IMR-90 (cell line): ENCODE data around the gene ZNF23. TPM values are rescaled to one million over a fixed set of nuclear protein-coding genes. Genes with fewer than 3 reads are reported as not detected.

Experiments
- ATAC-seq: fragments of 200-7000 bp; cut with Tn5 transposase; 2 replicates; pipeline ENCODE4 v1.9.1; 2020; ENCODE audit warnings: low read depth, mild to moderate bottlenecking, moderate library complexity
- BruUV-seq: library from RNA; stranded (reverse); fragments of 400-500 nt; replicated peaks from 2 replicates; lab custom pipeline; 2021; lab: Mats Ljungman, UMichigan
- CTCF ChIA-PET: fragments of 300-600 bp; formaldehyde crosslinking; extraction: SDS; loops from one replicate; lab custom pipeline; 2021; ENCODE audit warnings: antibody characterized with exemption; lab: Yijun Ruan, JAX
- POLR2A ChIA-PET: fragments of 300-600 bp; sonication (Branson Sonifier 250); formaldehyde crosslinking; loops from one replicate; lab custom pipeline; 2022; ENCODE audit warnings: antibody characterized with exemption; ENCODE audit not compliant: unreplicated experiment; lab: Charles Lee
- DNase-seq: peaks from one replicate; pipeline ENCODE4 v3.0.0; 2013
- H2AFZ ChIP-seq: replicated peaks from 2 replicates; pipeline ENCODE3; 2013; ENCODE audit warnings: low read length, mild to moderate bottlenecking; ENCODE audit not compliant: poor library complexity
- H2AK5ac ChIP-seq: 2 replicates; pipeline ENCODE4 v1.6.1; 2013; ENCODE audit warnings: low read depth, low read length, inconsistent platforms
- H2AK9ac ChIP-seq: replicated peaks from 2 replicates; pipeline ENCODE3; 2013; ENCODE audit warnings: mild to moderate bottlenecking, low read depth, low read length, moderate library complexity; ENCODE audit not compliant: poor library complexity
- H2BK120ac ChIP-seq: 2 replicates; pipeline ENCODE4 v1.6.1; 2013; ENCODE audit warnings: low read depth, low read length, inconsistent platforms
- H2BK15ac ChIP-seq: 3 replicates; pipeline ENCODE4 v1.6.1; 2013; ENCODE audit warnings: low read depth, low read length, inconsistent platforms
- H2BK20ac ChIP-seq: 2 replicates; pipeline ENCODE4 v1.6.1; 2013; ENCODE audit warnings: low read depth, mild to moderate bottlenecking, inconsistent platforms, low read length, moderate library complexity
- H2BK5ac ChIP-seq: 2 replicates; pipeline ENCODE4 v1.6.1; 2013; ENCODE audit warnings: mild to moderate bottlenecking, low read depth, low read length, inconsistent platforms; ENCODE audit not compliant: poor library complexity, severe bottlenecking
- H3K14ac ChIP-seq: replicated peaks from 2 replicates; pipeline ENCODE4 v1.6.1; 2013; ENCODE audit warnings: low read depth, low read length, inconsistent platforms
- H3K18ac ChIP-seq: 2 replicates; pipeline ENCODE4 v1.6.1; 2013; ENCODE audit warnings: low read depth, low read length, control low read depth
- H3K23ac ChIP-seq: 2 replicates; pipeline ENCODE4 v1.6.1; 2013; ENCODE audit warnings: low read depth, low read length, inconsistent platforms
- H3K27ac ChIP-seq: 2 replicates; pipeline ENCODE4 v1.5.1; 2013; ENCODE audit warnings: mild to moderate bottlenecking, control low read depth, low read length; ENCODE audit not compliant: insufficient read depth
- H3K27me3 ChIP-seq: 2 replicates; pipeline ENCODE4 v1.6.1; 2013; ENCODE audit warnings: low read length; ENCODE audit not compliant: control insufficient read depth, insufficient read depth
- H3K36me3 ChIP-seq: 2 replicates; pipeline ENCODE4 v1.6.1; 2013; ENCODE audit warnings: low read length, mixed read lengths; ENCODE audit not compliant: control insufficient read depth, insufficient read depth
- H3K4ac ChIP-seq: 2 replicates; pipeline ENCODE4 v1.6.1; 2013; ENCODE audit warnings: low read depth, low read length, inconsistent platforms
- H3K4me1 ChIP-seq: 2 replicates; pipeline ENCODE4 v1.6.1; 2013; ENCODE audit warnings: low read length, mixed read lengths; ENCODE audit not compliant: control insufficient read depth, insufficient read depth
- H3K4me2 ChIP-seq: 2 replicates; pipeline ENCODE4 v1.6.1; 2013; ENCODE audit warnings: low read depth, mild to moderate bottlenecking, control low read depth, low read length, moderate library complexity
- H3K4me3 ChIP-seq: 2 replicates; pipeline ENCODE4 v1.5.1; 2013; ENCODE audit warnings: low read depth, mild to moderate bottlenecking, control low read depth, low read length, moderate library complexity; ENCODE audit not compliant: insufficient read depth
- H3K56ac ChIP-seq: 2 replicates; pipeline ENCODE4 v1.6.1; 2013; ENCODE audit warnings: low read length, inconsistent platforms; ENCODE audit not compliant: insufficient read depth; ENCODE audit errors: extremely low read depth
- H3K79me1 ChIP-seq, 2 experiments: 2 replicates each; pipeline ENCODE4 v1.6.1; 2013; ENCODE audit warnings: low read length in 2 of 2, inconsistent platforms in 1 of 2, low read depth in 1 of 2
- H3K9ac ChIP-seq: 2 replicates; pipeline ENCODE4 v1.6.1; 2013; ENCODE audit warnings: low read depth, low read length, control low read depth
- H3K9me1 ChIP-seq: 2 replicates; pipeline ENCODE4 v1.6.1; 2013; ENCODE audit warnings: low read length, inconsistent platforms; ENCODE audit not compliant: insufficient read depth
- H3K9me3 ChIP-seq: 2 replicates; pipeline ENCODE4 v1.6.1; 2013; ENCODE audit warnings: low read length; ENCODE audit not compliant: control insufficient read depth, insufficient read depth
- H4K20me1 ChIP-seq: 2 replicates; pipeline ENCODE4 v1.6.1; 2013; ENCODE audit warnings: low read length, inconsistent platforms; ENCODE audit not compliant: insufficient read depth
- H4K5ac ChIP-seq: 2 replicates; pipeline ENCODE4 v1.6.1; 2013; ENCODE audit warnings: mild to moderate bottlenecking, low read depth, low read length, control low read depth
- H4K8ac ChIP-seq, 2 experiments: 2 replicates each; pipeline ENCODE4 v1.6.1; 2013; ENCODE audit warnings: low read depth in 2 of 2, low read length in 2 of 2, control low read depth in 1 of 2, inconsistent platforms in 1 of 2
- H4K91ac ChIP-seq: 2 replicates; pipeline ENCODE4 v1.6.1; 2013; ENCODE audit warnings: low read depth, low read length, inconsistent platforms; ENCODE audit not compliant: insufficient read depth
- BHLHE40 ChIP-seq: fragments of 150-350 bp; IDR thresholded peaks from 2 replicates; pipeline ENCODE4 v1.6.1; 2016; ENCODE audit warnings: mild to moderate bottlenecking, low read depth, low read length
- CTCF ChIP-seq: conservative IDR thresholded peaks from 2 replicates; pipeline ENCODE4 v1.5.1; 2012; ENCODE audit warnings: mild to moderate bottlenecking, low read depth, low read length, improper control_type of control experiment
- ELK1 ChIP-seq: fragments of 150-350 bp; IDR thresholded peaks from 2 replicates; pipeline ENCODE4 v1.6.1; 2016; ENCODE audit warnings: low read depth, mild to moderate bottlenecking, low read length, moderate library complexity, borderline replicate concordance
- MAFK ChIP-seq: IDR thresholded peaks from 2 replicates; pipeline ENCODE4 v1.6.1; 2012; ENCODE audit warnings: low read depth, low read length, improper control_type of control experiment
- NFE2L2 ChIP-seq: fragments of 150-350 bp; IDR thresholded peaks from 2 replicates; pipeline ENCODE4 v1.6.1; 2016; ENCODE audit warnings: low read depth, mild to moderate bottlenecking, low read length
- RCOR1 ChIP-seq: IDR thresholded peaks from 2 replicates; pipeline ENCODE4 v1.6.1; 2012; ENCODE audit warnings: mild to moderate bottlenecking, low read length, improper control_type of control experiment; ENCODE audit not compliant: insufficient replicate concordance
- SMC3 ChIP-seq: fragments of 150-350 bp; IDR thresholded peaks from 2 replicates; pipeline ENCODE4 v1.6.1; 2016; ENCODE audit warnings: low read depth, mild to moderate bottlenecking, antibody characterized with exemption, low read length, moderate library complexity
- USF2 ChIP-seq: fragments of 150-350 bp; IDR thresholded peaks from 2 replicates; pipeline ENCODE4 v1.6.1; 2017; ENCODE audit warnings: mild to moderate bottlenecking, antibody characterized with exemption, low read length, low read depth
- WGBS, 2 experiments: methylation state at CpG; one replicate each; pipeline versions ENCODE4 v1.1.5 to v1.1.7; 2013; ENCODE audit warnings: missing lambda C conversion rate in 2 of 2; ENCODE audit not compliant: insufficient read length in 1 of 2; ENCODE audit errors: extremely low coverage in 2 of 2; 5-methylcytosine and 5-hydroxymethylcytosine counted together
- dilution Hi-C: fragments of 300-500 bp; cut with HindIII; formaldehyde crosslinking; loops from one replicate; pipeline ENCODE4 v1.14.3; 2018; ENCODE audit warnings: low sequenced_read_pairs; ENCODE audit not compliant: unreplicated experiment
- in situ Hi-C: fragments of 300-500 bp; cut with MboI; formaldehyde crosslinking; loops from 3 replicates; pipeline ENCODE4 v1.14.3; 2019; ENCODE audit warnings: low sequenced_read_pairs, inconsistent platforms, mixed read lengths
- intact Hi-C: fragments of 100-400 bp; cut with micrococcal nuclease; formaldehyde crosslinking; loops from 2 replicates; pipeline ENCODE4 v1.10.0; 2022
- polyA plus RNA-seq, 3 experiments: library from polyadenylated mRNA; depleted of rRNA; stranded (reverse); fragments of >200 nt; gene quantifications; 2 replicates each; pipeline ENCODE4 v1.2.3, GENCODE V29; 2012; ENCODE audit warnings: low replicate concordance in 1 of 3
- total RNA-seq: library from RNA; depleted of rRNA; stranded (reverse); fragments of >200 nt; gene quantifications from 2 replicates; pipeline ENCODE4 v1.2.3, GENCODE V29; 2012

Gene ZNF23
- total and polyA plus RNA-seq, 2 of the 4 experiments (the other 2 are of a cell fraction): 7.5 to 8.8 TPM

- dilution Hi-C loops (no loop called here), intact Hi-C loops (no loop called here), in situ Hi-C loops (no loop called here)
- no peak for DNase-seq
- Histone ChIP-seq H2AFZ (no peak overlapping the region), H3K4ac (no peak overlapping the region), H4K8ac (no peak overlapping the region), H3K23ac (no peak overlapping the region), H3K9me1 (no peaks in the 10 kb centered on the region), H3K56ac (no peak overlapping the region), H3K79me1 (no peaks in the 10 kb centered on the region; a peak in 1 of 4 replicates), H4K91ac (no peak overlapping the region), H2BK20ac (no peak overlapping the region), H3K4me1 (peaks cover 3% of the 10 kb centered on the region; the same call in 1 of the 2 replicates), H2AK5ac (no peak overlapping the region), H4K5ac (no peak overlapping the region), H3K14ac (no peak overlapping the region), H3K9ac (no peak overlapping the region), H2AK9ac (no peak overlapping the region), H3K9me3 (peaks cover 5% of the 10 kb centered on the region), H4K20me1 (no peaks in the 10 kb centered on the region; the same call in 1 of the 2 replicates), H2BK120ac (no peak overlapping the region), H3K18ac (no peak overlapping the region), H3K4me2 (no peak overlapping the region), H2BK5ac (no peak overlapping the region), H2BK15ac (no peak overlapping the region), H3K27me3 (no peaks in the 10 kb centered on the region), H3K4me3 (no peak overlapping the region), H3K27ac (no peak overlapping the region), H3K36me3 (peaks cover 13% of the 10 kb centered on the region)
- TF ChIP-seq SMC3 (no peak), BHLHE40 (no peak), CTCF (no peak), RCOR1 (no peak), USF2 (no peak), MAFK (no peak), ELK1 (no peak), NFE2L2 (no peak)
- ChIA-PET CTCF (no interaction called here), POLR2A (no interaction called here)
- no peak for ATAC-seq
- no CpG with 5 or more reads among the region's 2 CpGs for WGBS, 2 experiments
- no TSS peak for BruUV-seq
Observed at GRCh38 chr16:71472931-71473330, 10.9 kb upstream of the ZNF23 start.
